Measurements from ENCODE around the gene SNAP23.

- TF ChIP-seq CTCF (IDR thresholded peaks at IDR 0.05; ENCODE audit: low read depth, low read length), result no peak
- no peak for TF ChIP-seq EZH2phosphoT487 (IDR thresholded peaks at IDR 0.05; ENCODE audit: low read depth)
Measured at GRCh38 chr15:42491539-42492225, 3.8 kb upstream of the SNAP23 start.
